Measurements from ENCODE around the gene COL15A1.

COL15A1 gene

GRCh38 chr9:99118782-99119466 is 175.2 kb downstream of the COL15A1 start:
- Histone ChIP-seq H3K27me3 (ENCODE audit: control insufficient read depth, insufficient read depth, low read length) (no peaks in the 10 kb centered on the region), H3K9me3 (ENCODE audit: control insufficient read depth, insufficient read depth, low read length) (no peaks in the 10 kb centered on the region), H3K36me3 (ENCODE audit: control insufficient read depth, insufficient read depth, low read length) (no peaks in the 10 kb centered on the region), H3K4me3 (ENCODE audit: low read depth, low read length) (no peak overlapping the region), H3K4me1 (ENCODE audit: control insufficient read depth, insufficient read depth, low read length) (peaks cover 3% of the 10 kb centered on the region), H3K9ac (ENCODE audit: low read depth, low read length) (no peak overlapping the region)

- Histone ChIP-seq H3K4me3 (ENCODE audit: low read depth, low read length) (no peak overlapping the region), H3K36me3 (ENCODE audit: control insufficient read depth, insufficient read depth, low read length) (no peaks in the 10 kb centered on the region), H3K9me3 (ENCODE audit: control insufficient read depth, insufficient read depth, low read length) (no peaks in the 10 kb centered on the region), H3K27me3 (ENCODE audit: control insufficient read depth, insufficient read depth, low read length) (no peaks in the 10 kb centered on the region), H3K9ac (ENCODE audit: low read depth, low read length) (no peak overlapping the region), H3K4me1 (ENCODE audit: control insufficient read depth, insufficient read depth, low read length) (peaks cover 3% of the 10 kb centered on the region)
Observed at GRCh38 chr9:99119976-99120655, 176.4 kb downstream of the COL15A1 start.
